ENCODE results near the gene MCC.

MCC gene

GRCh38 chr5:113194591-113194990 lies 293.7 kb downstream of the MCC start:
- H3K9ac ChIP-seq (ENCODE audit: low read depth, low read length), result no peak overlapping the region
- H3K4me3 ChIP-seq (ENCODE audit: low read length), result no peak overlapping the region
- no peak overlapping the region for H3K27ac ChIP-seq (ENCODE audit: low read depth, low read length)
- peaks cover 6% of the 10 kb centered on the region for H3K4me1 ChIP-seq (ENCODE audit: insufficient read depth, low read length)
- no peaks in the 10 kb centered on the region for H3K27me3 ChIP-seq (ENCODE audit: insufficient read depth, low read length)
- peaks cover 6% of the 10 kb centered on the region for H3K9me3 ChIP-seq (ENCODE audit: insufficient read depth, low read depth, low read length)
- 89% methylated on average over 3 of the region's 5 CpGs for WGBS
- H3K36me3 ChIP-seq (ENCODE audit: insufficient read depth, low read length), result no peaks in the 10 kb centered on the region

GRCh38 chr5:113194125-113194524 lies 294.1 kb downstream of the MCC start:
- Histone ChIP-seq H3K9me3 (ENCODE audit: insufficient read depth, low read depth, low read length) (peaks cover 6% of the 10 kb centered on the region), H3K4me1 (ENCODE audit: insufficient read depth, low read length) (peaks cover 2% of the 10 kb centered on the region), H3K36me3 (ENCODE audit: insufficient read depth, low read length) (no peaks in the 10 kb centered on the region), H3K9ac (ENCODE audit: low read depth, low read length) (no peak overlapping the region), H3K4me3 (ENCODE audit: low read length) (no peak overlapping the region), H3K27me3 (ENCODE audit: insufficient read depth, low read length) (no peaks in the 10 kb centered on the region), H3K27ac (ENCODE audit: low read depth, low read length) (no peak overlapping the region)
- WGBS, result 95% methylated on average over 6 of the region's 6 CpGs

- H3K27ac ChIP-seq (ENCODE audit: low read depth, low read length), result no peak overlapping the region
- H3K4me3 ChIP-seq (ENCODE audit: low read length), result no peak overlapping the region
- no peaks in the 10 kb centered on the region for H3K27me3 ChIP-seq (ENCODE audit: insufficient read depth, low read length)
- H3K4me1 ChIP-seq (ENCODE audit: insufficient read depth, low read length), result no peaks in the 10 kb centered on the region
- H3K36me3 ChIP-seq (ENCODE audit: insufficient read depth, low read length), result no peaks in the 10 kb centered on the region
- WGBS, result 89% methylated on average over 4 of the region's 5 CpGs
- peaks cover 6% of the 10 kb centered on the region for H3K9me3 ChIP-seq (ENCODE audit: insufficient read depth, low read depth, low read length)
- H3K9ac ChIP-seq (ENCODE audit: low read depth, low read length), result no peak overlapping the region
These were observed 294.8 kb downstream of the MCC start for GRCh38 chr5:113193311-113193978.

GRCh38 chr5:113192541-113192940 lies 295.7 kb downstream of the MCC start:
- no peak overlapping the region for H3K9ac ChIP-seq (ENCODE audit: low read depth, low read length)
- H3K36me3 ChIP-seq (ENCODE audit: insufficient read depth, low read length), result no peaks in the 10 kb centered on the region
- no peaks in the 10 kb centered on the region for H3K27me3 ChIP-seq (ENCODE audit: insufficient read depth, low read length)
- WGBS, result 97% methylated on average over 2 of the region's 2 CpGs
- no peak overlapping the region for H3K27ac ChIP-seq (ENCODE audit: low read depth, low read length)
- H3K9me3 ChIP-seq (ENCODE audit: insufficient read depth, low read depth, low read length), result peaks cover 6% of the 10 kb centered on the region
- no peak overlapping the region for H3K4me3 ChIP-seq (ENCODE audit: low read length)
- no peaks in the 10 kb centered on the region for H3K4me1 ChIP-seq (ENCODE audit: insufficient read depth, low read length)

GRCh38 chr5:113190347-113190746 lies 297.9 kb downstream of the MCC start:
- Histone ChIP-seq H3K9me3 (ENCODE audit: insufficient read depth, low read depth, low read length) (peaks cover 6% of the 10 kb centered on the region), H3K36me3 (ENCODE audit: insufficient read depth, low read length) (no peaks in the 10 kb centered on the region), H3K27ac (ENCODE audit: low read depth, low read length) (no peak overlapping the region), H3K27me3 (ENCODE audit: insufficient read depth, low read length) (no peaks in the 10 kb centered on the region), H3K9ac (ENCODE audit: low read depth, low read length) (no peak overlapping the region), H3K4me1 (ENCODE audit: insufficient read depth, low read length) (peaks cover 17% of the 10 kb centered on the region), H3K4me3 (ENCODE audit: low read length) (no peak overlapping the region)
- WGBS, result 86% methylated on average over 5 of the region's 5 CpGs

- WGBS, result 94% methylated on average over 3 of the region's 3 CpGs
- peaks cover 18% of the 10 kb centered on the region for H3K4me1 ChIP-seq (ENCODE audit: insufficient read depth, low read length)
- no peaks in the 10 kb centered on the region for H3K36me3 ChIP-seq (ENCODE audit: insufficient read depth, low read length)
These were observed 299.0 kb downstream of the MCC start for GRCh38 chr5:113189291-113189690.

GRCh38 chr5:113188436-113188835 lies 299.8 kb downstream of the MCC start:
- Histone ChIP-seq H3K9me3 (ENCODE audit: insufficient read depth, low read depth, low read length) (peaks cover 6% of the 10 kb centered on the region), H3K4me3 (ENCODE audit: low read length) (no peak overlapping the region), H3K27ac (ENCODE audit: low read depth, low read length) (no peak overlapping the region), H3K9ac (ENCODE audit: low read depth, low read length) (no peak overlapping the region), H3K36me3 (ENCODE audit: insufficient read depth, low read length) (no peaks in the 10 kb centered on the region), H3K27me3 (ENCODE audit: insufficient read depth, low read length) (no peaks in the 10 kb centered on the region), H3K4me1 (ENCODE audit: insufficient read depth, low read length) (peaks cover 18% of the 10 kb centered on the region)

More at GRCh38 chr5:113189291-113189690, 299.0 kb downstream of the MCC start:
- Histone ChIP-seq H3K27ac (ENCODE audit: low read depth, low read length) (no peak overlapping the region), H3K4me3 (ENCODE audit: low read length) (no peak overlapping the region), H3K27me3 (ENCODE audit: insufficient read depth, low read length) (no peaks in the 10 kb centered on the region), H3K9ac (ENCODE audit: low read depth, low read length) (no peak overlapping the region), H3K9me3 (ENCODE audit: insufficient read depth, low read depth, low read length) (peaks cover 6% of the 10 kb centered on the region)

- Histone ChIP-seq H3K27me3 (ENCODE audit: insufficient read depth, low read length) (no peaks in the 10 kb centered on the region), H3K4me1 (ENCODE audit: insufficient read depth, low read length) (peaks cover 21% of the 10 kb centered on the region), H3K9me3 (ENCODE audit: insufficient read depth, low read depth, low read length) (peaks cover 4% of the 10 kb centered on the region), H3K4me3 (ENCODE audit: low read length) (no peak overlapping the region), H3K9ac (ENCODE audit: low read depth, low read length) (no peak overlapping the region), H3K36me3 (ENCODE audit: insufficient read depth, low read length) (no peaks in the 10 kb centered on the region), H3K27ac (ENCODE audit: low read depth, low read length) (no peak overlapping the region)
- 94% methylated on average over 3 of the region's 3 CpGs for WGBS
These were observed 300.3 kb downstream of the MCC start for GRCh38 chr5:113187906-113188305.

- Histone ChIP-seq H3K36me3 (ENCODE audit: insufficient read depth, low read length) (no peaks in the 10 kb centered on the region), H3K4me3 (ENCODE audit: low read length) (no peak overlapping the region), H3K9me3 (ENCODE audit: insufficient read depth, low read depth, low read length) (no peaks in the 10 kb centered on the region), H3K27me3 (ENCODE audit: insufficient read depth, low read length) (no peaks in the 10 kb centered on the region), H3K9ac (ENCODE audit: low read depth, low read length) (no peak overlapping the region), H3K4me1 (ENCODE audit: insufficient read depth, low read length) (peaks cover 21% of the 10 kb centered on the region), H3K27ac (ENCODE audit: low read depth, low read length) (no peak overlapping the region)
- WGBS, result 85% methylated on average over 7 of the region's 7 CpGs
These were observed 302.2 kb downstream of the MCC start for GRCh38 chr5:113186061-113186460.

GRCh38 chr5:113183694-113184093 lies 304.6 kb downstream of the MCC start:
- WGBS, result 86% methylated on average over 2 of the region's 2 CpGs
- no peak overlapping the region for H3K4me3 ChIP-seq (ENCODE audit: low read length)

GRCh38 chr5:113182658-113183344 lies 305.5 kb downstream of the MCC start:
- Histone ChIP-seq H3K27ac (ENCODE audit: low read depth, low read length) (no peak overlapping the region), H3K36me3 (ENCODE audit: insufficient read depth, low read length) (no peaks in the 10 kb centered on the region), H3K9me3 (ENCODE audit: insufficient read depth, low read depth, low read length) (no peaks in the 10 kb centered on the region), H3K4me3 (ENCODE audit: low read length) (no peak overlapping the region), H3K27me3 (ENCODE audit: insufficient read depth, low read length) (no peaks in the 10 kb centered on the region), H3K9ac (ENCODE audit: low read depth, low read length) (no peak overlapping the region), H3K4me1 (ENCODE audit: insufficient read depth, low read length) (peaks cover 37% of the 10 kb centered on the region)
- 95% methylated on average over 10 of the region's 11 CpGs for WGBS

More at GRCh38 chr5:113183694-113184093, 304.6 kb downstream of the MCC start:
- Histone ChIP-seq H3K9me3 (ENCODE audit: insufficient read depth, low read depth, low read length) (no peaks in the 10 kb centered on the region), H3K27ac (ENCODE audit: low read depth, low read length) (no peak overlapping the region), H3K36me3 (ENCODE audit: insufficient read depth, low read length) (no peaks in the 10 kb centered on the region), H3K9ac (ENCODE audit: low read depth, low read length) (no peak overlapping the region), H3K27me3 (ENCODE audit: insufficient read depth, low read length) (no peaks in the 10 kb centered on the region), H3K4me1 (ENCODE audit: insufficient read depth, low read length) (peaks cover 31% of the 10 kb centered on the region)
